GM18508 (cell line): Measurements from ENCODE around the gene TMBIM4.

ENCODE experiments used
- ATAC-seq: cut with Tn5 transposase; IDR thresholded peaks from one replicate; pipeline ENCODE4 v1.9.1; 2021; ENCODE audit warnings: moderate number of reproducible peaks; ENCODE audit not compliant: insufficient read depth, unreplicated experiment

The TMBIM4 gene

GRCh38 chr12:66103016-66103913, 66.5 kb downstream of the TMBIM4 start:
- ATAC-seq = no peak

GRCh38 chr12:66092559-66093269, 77.1 kb downstream of the TMBIM4 start:
- no peak for ATAC-seq

- ATAC-seq = no peak
Observed at GRCh38 chr12:66090157-66090556, 79.6 kb downstream of the TMBIM4 start.

- no peak for ATAC-seq
Observed at GRCh38 chr12:66087365-66087943, 82.3 kb downstream of the TMBIM4 start.

GRCh38 chr12:66085998-66086397, 83.8 kb downstream of the TMBIM4 start:
- ATAC-seq = no peak
